Stimulated activated naive CD4-positive, alpha-beta T cell (primary cell): ENCODE data around the gene KRTAP5-4.
"Not testable (repeated sequence)": the region's sequence is repeated elsewhere in the genome, so short reads cannot be mapped to it uniquely, and the experiment has no call there.

Experiments used
- DNase-seq, 6 experiments: peaks; one replicate each; lab custom pipeline; 2025; lab: John Stamatoyannopoulos, UW

Gene KRTAP5-4

GRCh38 chr11:1637628-1638027, 15.7 kb upstream of the KRTAP5-4 start:
- DNase-seq: no peak

- DNase-seq: no peak
Observed at GRCh38 chr11:1636291-1636950, 14.5 kb upstream of the KRTAP5-4 start.

GRCh38 chr11:1633864-1634263, 11.9 kb upstream of the KRTAP5-4 start:
- DNase-seq: no peak

- no peak for DNase-seq
Observed at GRCh38 chr11:1632053-1632714, 10.2 kb upstream of the KRTAP5-4 start.

- no peak for DNase-seq
Observed at GRCh38 chr11:1631066-1631568, 9.2 kb upstream of the KRTAP5-4 start.

- DNase-seq: no peak
Observed at GRCh38 chr11:1630271-1630670, 8.3 kb upstream of the KRTAP5-4 start.

GRCh38 chr11:1629326-1630185, 7.6 kb upstream of the KRTAP5-4 start, which contains the start of gene KRTAP5-5:
Gene KRTAP5-5 (plus strand): TSS chr11:1629775. CDS start chr11:1629841, 66 bp downstream.
- no peak for DNase-seq

GRCh38 chr11:1628506-1629325, 6.8 kb upstream of the KRTAP5-4 start:
- peak in 5 of 6 experiments; percentile 26 to 66 (median 30) for DNase-seq

GRCh38 chr11:1625541-1625940, 3.6 kb upstream of the KRTAP5-4 start:
- no peak for DNase-seq

- no peak for DNase-seq
Observed at GRCh38 chr11:1624621-1625020, 2.7 kb upstream of the KRTAP5-4 start.

- no peak for DNase-seq
Observed at GRCh38 chr11:1623716-1624115, 1.8 kb upstream of the KRTAP5-4 start.

GRCh38 chr11:1619449-1619848, 2.5 kb downstream of the KRTAP5-4 start:
- DNase-seq: no peak

- no peak for DNase-seq
Observed at GRCh38 chr11:1618231-1618630, 3.7 kb downstream of the KRTAP5-4 start.

- no peak for DNase-seq
Observed at GRCh38 chr11:1608363-1608762, 13.6 kb downstream of the KRTAP5-4 start, which contains the start of gene KRTAP5-3. Gene KRTAP5-3 (minus strand): TSS chr11:1608463. CDS start chr11:1608385, 78 bp downstream.

GRCh38 chr11:1607901-1608300, 14.0 kb downstream of the KRTAP5-4 start:
- DNase-seq: not testable (repeated sequence)

GRCh38 chr11:1607156-1607845, 14.6 kb downstream of the KRTAP5-4 start:
- not testable (repeated sequence) for DNase-seq

GRCh38 chr11:1605923-1606322, 16.0 kb downstream of the KRTAP5-4 start:
- not testable (repeated sequence) for DNase-seq

- DNase-seq: no peak
Observed at GRCh38 chr11:1604711-1605110, 17.2 kb downstream of the KRTAP5-4 start.

- DNase-seq: no peak
Observed at GRCh38 chr11:1604181-1604580, 17.8 kb downstream of the KRTAP5-4 start.

- DNase-seq: no peak
Observed at GRCh38 chr11:1603629-1604028, 18.3 kb downstream of the KRTAP5-4 start.

- not testable (repeated sequence) for DNase-seq
Observed at GRCh38 chr11:1601663-1602062, 20.3 kb downstream of the KRTAP5-4 start.
